SU-DHL-6 (cell line): ENCODE data around the gene KHK.

ENCODE experiments used
- EZH2phosphoT487 ChIP-seq: fragments of 200-600 bp; sonication (generic), shearing (Covaris generic); conservative IDR thresholded peaks from 2 replicates; pipeline ENCODE4 v1.6.1; 2018; ENCODE audit warnings: mild to moderate bottlenecking, antibody characterized with exemption, low read length, moderate library complexity, mixed read lengths
- TF ChIP-seq, protein P1 (sequence below): fragments of 200-600 bp; sonication (generic); IDR thresholded peaks from one replicate; pipeline ENCODE4 v1.5.1; 2017; ENCODE audit warnings: antibody characterized with exemption, mild to moderate bottlenecking, low read length, moderate library complexity; ENCODE audit not compliant: insufficient read depth, poor library complexity, severe bottlenecking

- TF ChIP-seq, protein P1, sequence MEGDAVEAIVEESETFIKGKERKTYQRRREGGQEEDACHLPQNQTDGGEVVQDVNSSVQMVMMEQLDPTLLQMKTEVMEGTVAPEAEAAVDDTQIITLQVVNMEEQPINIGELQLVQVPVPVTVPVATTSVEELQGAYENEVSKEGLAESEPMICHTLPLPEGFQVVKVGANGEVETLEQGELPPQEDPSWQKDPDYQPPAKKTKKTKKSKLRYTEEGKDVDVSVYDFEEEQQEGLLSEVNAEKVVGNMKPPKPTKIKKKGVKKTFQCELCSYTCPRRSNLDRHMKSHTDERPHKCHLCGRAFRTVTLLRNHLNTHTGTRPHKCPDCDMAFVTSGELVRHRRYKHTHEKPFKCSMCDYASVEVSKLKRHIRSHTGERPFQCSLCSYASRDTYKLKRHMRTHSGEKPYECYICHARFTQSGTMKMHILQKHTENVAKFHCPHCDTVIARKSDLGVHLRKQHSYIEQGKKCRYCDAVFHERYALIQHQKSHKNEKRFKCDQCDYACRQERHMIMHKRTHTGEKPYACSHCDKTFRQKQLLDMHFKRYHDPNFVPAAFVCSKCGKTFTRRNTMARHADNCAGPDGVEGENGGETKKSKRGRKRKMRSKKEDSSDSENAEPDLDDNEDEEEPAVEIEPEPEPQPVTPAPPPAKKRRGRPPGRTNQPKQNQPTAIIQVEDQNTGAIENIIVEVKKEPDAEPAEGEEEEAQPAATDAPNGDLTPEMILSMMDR: no peak
- TF ChIP-seq EZH2phosphoT487: no peak
These were observed 7.1 kb upstream of the KHK start for GRCh38 chr2:27079233-27080139.
